H4 (cell line): ENCODE measurements around the gene NUP62. TPM values are rescaled to one million over a fixed set of nuclear protein-coding genes. Genes with fewer than 3 reads are reported as not detected.

Source experiments
- DNase-seq: peaks from one replicate; pipeline ENCODE4 v3.0.0-alpha.2; 2015; ENCODE audit warnings: low spot score
- total RNA-seq: library from RNA; depleted of rRNA; stranded (reverse); fragments of >200 nt; shearing (Covaris generic); gene quantifications from 2 replicates; pipeline ENCODE4 v1.2.3, GENCODE V29; 2014

The NUP62 gene
- total RNA-seq, 1 experiment from 2014 or later: 62.4 TPM

DNA sequence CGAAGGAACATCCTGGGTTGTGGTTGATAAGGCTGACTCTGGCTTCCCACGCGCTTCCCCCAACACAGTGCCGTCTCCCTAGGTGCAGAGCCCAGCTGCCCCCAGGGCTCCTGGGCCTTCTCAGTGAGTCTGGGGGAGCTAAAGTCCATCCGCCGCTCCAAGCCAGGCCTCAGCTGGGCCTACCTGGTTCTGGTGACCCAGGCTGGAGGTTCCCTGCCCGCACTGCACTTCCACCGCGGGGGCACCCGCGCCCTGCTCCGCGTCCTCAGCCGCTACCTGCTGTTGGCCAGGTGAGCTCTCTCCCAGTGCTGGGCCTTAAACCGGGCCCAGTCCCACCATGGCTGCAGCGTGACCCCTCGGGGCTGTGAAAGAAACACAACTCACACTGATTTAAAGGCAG is 48.1 kb downstream of the NUP62 start:
- DNase-seq: no peak

DNA sequence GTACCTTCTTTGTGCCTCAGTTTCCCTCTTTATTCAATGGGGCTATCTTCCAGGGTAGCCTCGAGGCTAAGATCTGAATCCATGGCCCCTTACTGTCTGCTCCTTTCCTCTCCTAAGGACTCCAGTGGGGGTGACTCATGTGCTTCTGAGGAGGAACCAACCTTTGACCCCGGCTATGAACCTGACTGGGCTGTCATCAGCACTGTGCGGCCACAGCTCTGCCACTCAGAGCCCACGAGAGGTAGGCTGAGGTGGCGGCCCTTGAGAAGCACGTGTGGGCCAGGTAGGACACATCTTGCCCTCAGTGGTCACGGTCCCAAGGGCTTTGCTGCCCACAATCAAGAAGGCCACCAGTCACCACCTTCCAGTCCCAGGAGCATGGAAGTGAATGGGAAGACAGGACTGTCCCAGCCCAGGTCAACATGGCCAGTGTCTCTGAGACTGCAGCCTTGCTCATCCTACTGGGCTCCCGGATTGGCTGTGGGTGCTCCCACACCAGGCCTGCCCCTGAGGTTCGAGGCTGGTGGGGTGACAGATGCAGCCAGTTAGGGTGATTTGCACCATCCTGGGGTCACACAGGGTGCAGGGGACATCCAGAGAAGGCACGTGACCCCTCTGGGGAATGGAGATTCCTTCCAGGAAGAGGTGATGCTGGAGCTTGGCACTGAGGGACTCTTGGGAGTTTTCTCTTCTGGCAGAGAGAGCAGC is 49.0 kb downstream of the NUP62 start:
- DNase-seq: no peak

GRCh38 chr19:49879243-49879963 is 49.9 kb downstream of the NUP62 start:
- DNase-seq: no peak

DNA sequence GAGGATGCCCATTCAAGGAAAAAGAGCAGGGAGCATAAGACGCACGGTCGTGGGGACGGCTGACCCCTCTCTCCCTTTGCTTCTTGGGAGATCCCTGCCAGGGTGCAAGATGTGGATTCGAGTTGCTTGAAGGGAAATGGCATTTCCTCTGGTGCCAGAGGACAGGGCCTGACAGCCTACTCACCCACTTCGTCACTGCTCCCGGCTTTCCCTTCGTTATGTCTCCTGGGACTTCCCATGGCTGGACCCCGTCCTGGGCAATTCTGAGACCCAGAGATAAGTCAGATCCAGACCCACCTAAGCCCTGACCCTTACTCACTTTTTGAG is 50.6 kb downstream of the NUP62 start:
- DNase-seq: no peak

GRCh38 chr19:49877879-49878743 is 51.2 kb downstream of the NUP62 start:
- peak; percentile 97 for DNase-seq

DNA sequence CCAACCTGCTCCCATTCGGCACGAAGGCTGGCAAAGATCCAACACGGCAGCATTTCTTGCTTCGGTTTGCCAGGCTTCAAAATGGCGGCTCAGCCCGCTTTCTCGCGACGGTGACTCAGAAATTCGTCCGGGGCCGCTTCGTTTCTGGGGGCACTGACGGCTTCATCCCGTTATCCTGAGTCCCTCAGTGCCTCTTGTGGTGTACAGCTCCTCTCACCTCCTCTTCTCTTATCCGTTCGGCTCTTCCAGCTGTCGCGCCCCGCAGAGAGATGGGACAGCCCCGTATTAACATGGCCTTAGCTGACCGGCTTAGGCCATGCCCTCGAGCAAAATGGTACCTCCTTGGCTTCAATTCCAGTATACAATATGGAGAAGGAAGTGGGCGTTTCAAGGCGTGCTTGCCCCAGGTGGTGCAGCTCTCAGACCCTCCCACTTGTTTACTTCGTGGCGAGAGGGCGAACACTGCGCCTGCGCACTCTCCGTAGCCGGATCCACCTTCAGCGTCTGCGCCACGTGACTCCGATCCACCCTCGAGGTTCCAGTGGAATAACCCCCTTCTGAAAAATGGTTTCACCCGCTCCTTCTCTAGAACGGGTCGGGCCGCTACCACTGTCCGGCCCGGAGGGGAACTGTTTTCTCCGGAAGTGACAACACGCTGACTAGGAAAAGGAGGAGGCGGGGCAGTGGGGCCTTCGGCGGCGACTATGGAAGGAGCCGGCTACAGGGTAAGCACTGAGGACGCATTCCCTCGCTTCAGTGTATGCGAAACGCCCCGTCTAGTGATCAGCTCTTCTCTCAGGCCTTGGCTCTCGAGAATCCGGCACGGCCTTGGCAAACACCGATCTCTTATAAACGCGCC is 52.1 kb downstream of the NUP62 start, which contains the start of the genes AKT1S1 and TBC1D17:
Gene AKT1S1, minus strand, starts transcription at position 336 of the 859 bp plus-strand sequence. CDS start 4,060 bp downstream, outside the sequence.
Gene TBC1D17, plus strand, starts transcription at position 683 of the 859 bp plus-strand sequence. Its CDS starts 22 bp downstream, at position 705.
- peak; percentile 100 for DNase-seq

DNA sequence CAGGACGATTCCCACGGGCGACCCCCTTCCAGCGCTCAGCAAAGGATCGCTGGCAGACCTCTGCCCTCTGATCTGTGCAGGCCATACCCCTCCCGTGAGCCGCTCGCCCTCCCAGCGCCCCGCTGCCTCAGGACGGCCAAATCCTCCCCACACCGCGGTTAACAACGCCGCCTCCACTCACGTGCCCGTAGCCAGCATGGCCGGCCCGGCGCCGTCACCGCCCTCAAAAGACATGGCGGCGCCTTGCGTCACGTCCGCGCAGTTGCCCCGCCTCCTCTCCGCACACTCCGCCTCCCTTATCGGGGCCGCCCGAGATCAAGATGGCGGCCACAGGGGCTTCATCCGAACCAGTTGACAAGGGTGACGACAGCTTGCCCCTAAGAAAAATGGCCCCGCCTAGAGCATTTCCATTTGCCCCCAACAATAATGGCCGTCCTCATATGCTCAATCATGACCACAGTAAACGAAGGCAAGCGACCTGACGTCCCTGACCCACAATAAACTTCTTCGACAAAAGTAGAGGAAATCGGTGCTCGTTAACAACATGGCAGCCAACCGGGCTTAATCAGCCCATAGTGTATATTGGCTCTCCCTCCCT is 52.8 kb downstream of the NUP62 start:
- DNase-seq: peak; percentile 98

DNA sequence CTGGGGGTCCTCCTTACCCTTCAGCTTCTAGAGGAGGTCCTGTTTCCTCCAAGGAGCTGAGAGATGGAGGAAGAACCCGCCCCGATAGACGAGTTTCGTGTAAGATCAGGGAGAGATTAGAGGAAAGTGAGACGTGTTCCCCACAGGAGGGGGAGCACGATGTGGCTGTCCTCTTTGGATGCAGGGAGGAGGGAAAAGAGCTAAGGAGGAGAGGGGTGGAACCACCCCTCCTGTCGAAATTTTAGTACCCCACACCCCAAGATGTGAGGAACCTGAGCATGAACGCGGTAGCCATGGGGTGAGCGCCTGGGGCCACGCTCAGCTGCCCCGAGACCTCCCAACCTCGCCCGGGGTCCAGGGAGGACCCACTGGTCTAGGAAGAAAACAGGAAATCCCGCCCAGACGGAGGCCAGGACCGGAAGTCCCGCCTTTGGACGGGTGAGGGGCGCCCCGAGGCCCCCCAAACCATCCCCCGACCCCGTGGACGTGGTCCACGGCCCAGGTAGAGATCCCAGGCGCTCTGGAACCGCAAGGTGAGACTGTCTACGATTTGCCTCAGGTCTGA is 53.4 kb downstream of the NUP62 start:
- no peak for DNase-seq

DNA sequence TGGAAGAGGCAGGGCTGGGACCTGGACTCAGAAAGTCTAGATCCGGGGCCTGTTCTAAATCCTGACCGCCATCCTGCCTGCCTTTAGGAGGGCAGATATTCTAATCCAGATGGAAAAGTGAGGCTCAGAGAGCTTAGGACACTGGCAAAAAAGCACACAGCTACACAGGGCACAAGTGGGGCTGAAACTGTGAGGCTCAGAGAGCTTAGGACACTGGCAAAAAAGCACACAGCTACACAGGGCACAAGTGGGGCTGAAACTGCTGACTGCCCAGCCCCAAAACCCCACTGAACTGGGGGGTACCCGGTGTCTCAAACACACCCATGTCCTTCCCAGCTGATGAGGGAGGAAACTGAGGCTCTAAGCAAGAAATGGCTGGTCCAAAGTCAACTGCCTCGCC is 54.1 kb downstream of the NUP62 start:
- no peak for DNase-seq

GRCh38 chr19:49874503-49875157 is 54.7 kb downstream of the NUP62 start:
- no peak for DNase-seq

GRCh38 chr19:49873834-49874233 is 55.5 kb downstream of the NUP62 start:
- no peak for DNase-seq

GRCh38 chr19:49873129-49873521 is 56.2 kb downstream of the NUP62 start:
- DNase-seq: no peak

- no peak for DNase-seq
These were observed 56.8 kb downstream of the NUP62 start for GRCh38 chr19:49872245-49873128.

- no peak for DNase-seq
These were observed 57.8 kb downstream of the NUP62 start for GRCh38 chr19:49871349-49871985.

- DNase-seq: no peak
These were observed 58.9 kb downstream of the NUP62 start for GRCh38 chr19:49870309-49870901.

GRCh38 chr19:49869484-49870308 is 59.6 kb downstream of the NUP62 start:
- DNase-seq: peak; percentile 100

DNA sequence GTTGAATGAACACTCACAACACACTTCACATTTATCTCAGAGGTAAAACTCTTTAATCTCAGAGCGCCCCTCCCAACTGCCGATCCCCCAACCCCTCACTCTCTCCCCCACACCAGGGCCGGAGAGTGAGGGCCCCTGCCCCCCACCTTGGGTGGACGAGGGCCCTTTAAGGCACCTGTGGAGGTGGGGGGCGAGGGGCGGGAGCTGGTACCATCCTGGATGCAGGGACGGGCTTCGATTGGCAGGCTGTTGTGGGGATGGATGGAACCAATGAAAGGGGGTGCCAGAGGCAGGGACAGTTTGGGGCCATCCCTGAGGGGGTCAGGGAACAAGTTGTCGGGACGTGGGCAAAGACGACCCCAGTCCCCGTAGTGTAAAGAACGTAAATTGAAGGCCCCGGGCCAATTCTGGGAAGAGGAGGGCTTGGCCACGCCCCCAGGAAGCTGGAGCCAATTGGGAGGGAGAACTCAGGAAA is 60.3 kb downstream of the NUP62 start:
- DNase-seq: no peak
